Glutamatergic neuron (in vitro differentiated cells): ENCODE measurements around the gene PRDM7. TPM values are rescaled to one million over a fixed set of nuclear protein-coding genes. Genes with fewer than 3 reads are reported as not detected.

Experiments
- DNase-seq: peaks from one replicate; pipeline ENCODE4 v3.0.0; 2022
- H3K27ac Mint-ChIP-seq: one replicate; pipeline ENCODE4 v1.8.0; 2020; ENCODE audit warnings: mild to moderate bottlenecking, mixed read lengths, inconsistent platforms; ENCODE audit not compliant: unreplicated experiment
- H3K27me3 Mint-ChIP-seq: one replicate; pipeline ENCODE4 v1.8.0; 2020; ENCODE audit warnings: mild to moderate bottlenecking, moderate library complexity, mixed read lengths, inconsistent platforms; ENCODE audit not compliant: unreplicated experiment
- H3K36me3 Mint-ChIP-seq: one replicate; pipeline ENCODE4 v1.8.0; 2020; ENCODE audit warnings: mild to moderate bottlenecking, mixed read lengths, inconsistent platforms; ENCODE audit not compliant: unreplicated experiment
- H3K4me1 Mint-ChIP-seq: one replicate; pipeline ENCODE4 v1.8.0; 2020; ENCODE audit warnings: mild to moderate bottlenecking, low read depth, mixed read lengths, inconsistent platforms; ENCODE audit not compliant: unreplicated experiment
- H3K4me3 Mint-ChIP-seq: one replicate; pipeline ENCODE4 v1.8.0; 2020; ENCODE audit warnings: mild to moderate bottlenecking, mixed read lengths, inconsistent platforms; ENCODE audit not compliant: unreplicated experiment
- H3K9me3 Mint-ChIP-seq: one replicate; pipeline ENCODE4 v1.8.0; 2020; ENCODE audit warnings: mild to moderate bottlenecking, moderate library complexity, mixed read lengths, inconsistent platforms; ENCODE audit not compliant: unreplicated experiment
- CTCF ChIP-seq: fragments of 200-600 bp; sonication (generic); IDR thresholded peaks from one replicate; pipeline ENCODE4 v1.5.0; 2021; ENCODE audit not compliant: partially characterized antibody, unreplicated experiment
- total RNA-seq: library from RNA; stranded (reverse); fragmentation: NEBNext Ultra II Directional; extraction: Animal tissue kit (Norgen Biotek cat#: 25700); gene quantifications from one replicate; pipeline ENCODE4 v1.2.1, GENCODE V29; 2021; ENCODE audit not compliant: unreplicated experiment

The PRDM7 gene
- total RNA-seq, 1 donor from 2014 or later = not detected

- TF ChIP-seq CTCF = no peak
- no peaks in the 10 kb centered on the region for H3K36me3 Mint-ChIP-seq
- H3K27me3 Mint-ChIP-seq = peaks cover 5% of the 10 kb centered on the region
- H3K9me3 Mint-ChIP-seq = no peaks in the 10 kb centered on the region
- peak; percentile 88 for DNase-seq
- peak overlapping the region; percentile 63 for H3K4me3 Mint-ChIP-seq
- no peaks in the 10 kb centered on the region for H3K4me1 Mint-ChIP-seq
- H3K27ac Mint-ChIP-seq = peak overlapping the region; percentile 38
These were observed 30.8 kb downstream of the PRDM7 start for GRCh38 chr16:90046122-90046970.

GRCh38 chr16:90044111-90044551 is 33.0 kb downstream of the PRDM7 start:
- Mint-ChIP-seq H3K27ac (no peak overlapping the region), H3K4me3 (no peak overlapping the region), H3K4me1 (no peaks in the 10 kb centered on the region), H3K36me3 (no peaks in the 10 kb centered on the region), H3K27me3 (peaks cover 5% of the 10 kb centered on the region), H3K9me3 (peaks cover 2% of the 10 kb centered on the region)
- DNase-seq = no peak
- TF ChIP-seq CTCF = no peak

- H3K4me1 Mint-ChIP-seq = no peaks in the 10 kb centered on the region
- no peak overlapping the region for H3K4me3 Mint-ChIP-seq
- no peak for TF ChIP-seq CTCF
- H3K27ac Mint-ChIP-seq = peak overlapping the region; percentile 28
- H3K9me3 Mint-ChIP-seq = peaks cover 2% of the 10 kb centered on the region
- no peak for DNase-seq
- peaks cover 4% of the 10 kb centered on the region for H3K27me3 Mint-ChIP-seq
- H3K36me3 Mint-ChIP-seq = no peaks in the 10 kb centered on the region
These were observed 33.6 kb downstream of the PRDM7 start for GRCh38 chr16:90043526-90043925.

- Mint-ChIP-seq H3K27ac (no peak overlapping the region), H3K4me1 (no peaks in the 10 kb centered on the region), H3K9me3 (peaks cover 2% of the 10 kb centered on the region), H3K4me3 (no peak overlapping the region), H3K36me3 (no peaks in the 10 kb centered on the region), H3K27me3 (peaks cover 4% of the 10 kb centered on the region)
- no peak for DNase-seq
- no peak for TF ChIP-seq CTCF
These were observed 34.1 kb downstream of the PRDM7 start for GRCh38 chr16:90042946-90043514.
